Raji (cell line): ENCODE data around the gene HEXD.

Experiments
- POLR2A ChIP-seq: IDR thresholded peaks from 2 replicates; pipeline ENCODE4 v1.6.1; 2011; ENCODE audit warnings: low read depth, low read length, control low read depth; ENCODE audit not compliant: insufficient read depth

HEXD gene

DNA sequence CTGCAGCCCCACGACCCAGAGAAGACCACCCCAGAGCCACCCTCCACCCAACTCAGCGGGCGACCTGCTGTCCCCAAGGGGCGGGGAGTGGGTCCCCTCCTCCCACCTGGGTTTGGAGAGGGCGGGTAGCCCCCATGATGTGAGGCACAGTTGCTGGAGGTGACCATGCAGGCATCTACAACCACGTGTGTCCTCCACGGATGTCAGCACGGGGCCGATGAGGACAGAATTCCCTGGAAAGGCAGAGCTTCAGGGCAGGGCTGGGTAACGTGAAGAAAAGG lies 39.5 kb upstream of the HEXD start:
- no peak for TF ChIP-seq POLR2A

DNA sequence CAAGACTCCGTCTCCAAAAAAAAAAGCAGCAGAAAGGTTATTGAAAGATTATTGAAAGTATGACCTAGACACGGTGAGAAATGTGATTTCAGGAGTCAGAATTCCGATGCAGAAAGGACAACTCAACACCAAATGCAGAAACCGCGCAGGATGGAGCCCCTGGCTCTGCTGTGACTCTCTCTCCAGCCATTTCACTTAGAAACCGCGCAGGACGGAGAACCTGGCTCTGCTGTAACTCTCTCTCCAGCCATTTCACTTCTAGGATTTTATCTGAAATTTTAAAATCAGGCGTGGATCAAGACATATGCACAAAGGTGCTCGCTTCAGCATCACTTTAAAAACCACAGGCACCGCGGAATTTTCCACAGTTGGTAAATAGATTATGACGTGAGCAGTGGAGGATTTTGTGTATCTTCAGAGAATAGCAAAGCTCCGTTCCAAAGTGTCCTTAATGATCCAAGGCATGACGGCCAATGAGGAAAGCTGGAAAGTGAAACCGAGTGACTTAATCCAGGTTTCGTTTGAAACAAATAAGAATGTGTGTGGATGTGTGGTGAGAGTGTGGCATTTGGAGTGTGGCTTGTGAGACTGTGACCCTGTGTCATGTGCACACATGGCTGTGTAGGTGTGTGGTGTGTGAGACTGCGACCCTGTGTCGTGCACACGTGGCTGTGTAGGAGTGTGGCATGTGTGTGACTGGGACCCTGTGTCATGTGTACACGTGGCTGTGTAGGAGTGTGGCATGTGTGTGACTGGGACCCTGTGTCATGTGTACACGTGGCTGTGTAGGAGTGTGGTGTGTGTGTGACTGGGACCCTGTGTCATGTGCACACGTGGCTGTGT lies 37.1 kb upstream of the HEXD start:
- no peak for TF ChIP-seq POLR2A

DNA sequence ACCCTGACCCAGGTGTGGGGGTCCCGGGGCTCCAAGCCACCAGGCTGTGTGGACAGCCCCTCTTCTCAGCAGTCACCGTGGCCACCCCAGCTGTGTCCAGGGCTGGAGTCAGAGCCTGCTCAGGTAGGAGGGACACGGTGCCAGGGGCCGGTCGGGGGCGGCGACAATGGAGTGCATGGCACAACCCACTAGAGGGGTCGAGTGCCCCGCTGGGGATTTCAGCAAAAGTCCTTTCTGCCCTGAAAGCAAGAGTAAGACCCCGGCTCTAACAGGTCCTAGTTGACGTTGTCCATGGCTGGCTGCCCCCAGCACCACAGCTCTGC lies 35.3 kb upstream of the HEXD start:
- no peak for TF ChIP-seq POLR2A

DNA sequence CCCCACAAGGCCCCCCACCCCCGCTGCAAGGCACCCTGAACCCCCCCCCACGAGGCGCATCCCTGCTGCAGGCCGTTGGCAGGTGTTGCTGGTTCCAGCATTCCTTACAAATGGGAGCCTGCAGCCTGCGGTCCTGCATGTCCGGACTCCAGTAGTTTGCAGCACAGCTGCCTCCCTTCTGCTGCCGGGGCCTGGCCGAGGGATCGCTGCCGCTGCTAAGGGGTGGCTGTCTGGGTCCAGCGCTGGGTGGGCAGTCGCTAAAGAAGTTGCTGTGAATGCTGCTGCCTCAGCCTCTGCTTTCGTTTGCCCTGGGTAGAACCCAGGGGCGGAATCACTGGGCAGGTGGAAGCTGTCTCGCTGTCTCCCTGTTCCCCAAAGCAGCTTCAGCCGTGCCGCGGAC lies 34.7 kb upstream of the HEXD start:
- TF ChIP-seq POLR2A: no peak

DNA sequence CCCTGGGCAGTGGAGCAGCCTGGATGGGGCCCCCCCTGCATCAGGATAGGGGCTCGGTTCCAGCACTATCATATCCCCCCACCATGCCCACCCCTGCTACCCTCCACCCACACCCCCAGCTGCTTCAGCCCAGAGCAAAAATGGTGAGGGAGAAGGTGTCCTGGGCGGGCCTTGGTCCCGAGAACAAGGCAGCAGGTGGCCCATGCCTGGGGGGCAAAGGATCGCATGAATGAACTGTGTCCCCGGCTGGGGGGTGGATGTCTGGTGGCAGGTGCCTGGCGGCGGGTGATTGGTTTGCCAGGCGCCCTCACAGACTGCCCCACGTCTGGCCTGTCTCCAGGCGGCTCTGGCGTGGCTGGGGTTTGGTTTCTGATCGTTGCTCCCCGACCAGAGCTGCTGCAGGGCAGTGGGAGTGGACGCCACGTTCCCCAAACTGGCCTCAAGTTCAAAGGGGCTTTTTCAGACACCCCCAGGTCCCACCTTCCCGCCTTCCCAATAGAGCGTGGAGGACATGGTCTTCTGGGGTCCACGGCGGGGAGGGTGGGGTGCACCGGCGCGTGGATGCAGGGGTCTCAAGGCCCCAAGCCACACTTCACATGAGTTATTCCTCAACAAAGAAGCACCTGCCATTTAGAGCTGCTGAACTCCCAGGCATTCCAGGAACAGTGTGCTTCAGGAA lies 34.0 kb upstream of the HEXD start:
- no peak for TF ChIP-seq POLR2A

DNA sequence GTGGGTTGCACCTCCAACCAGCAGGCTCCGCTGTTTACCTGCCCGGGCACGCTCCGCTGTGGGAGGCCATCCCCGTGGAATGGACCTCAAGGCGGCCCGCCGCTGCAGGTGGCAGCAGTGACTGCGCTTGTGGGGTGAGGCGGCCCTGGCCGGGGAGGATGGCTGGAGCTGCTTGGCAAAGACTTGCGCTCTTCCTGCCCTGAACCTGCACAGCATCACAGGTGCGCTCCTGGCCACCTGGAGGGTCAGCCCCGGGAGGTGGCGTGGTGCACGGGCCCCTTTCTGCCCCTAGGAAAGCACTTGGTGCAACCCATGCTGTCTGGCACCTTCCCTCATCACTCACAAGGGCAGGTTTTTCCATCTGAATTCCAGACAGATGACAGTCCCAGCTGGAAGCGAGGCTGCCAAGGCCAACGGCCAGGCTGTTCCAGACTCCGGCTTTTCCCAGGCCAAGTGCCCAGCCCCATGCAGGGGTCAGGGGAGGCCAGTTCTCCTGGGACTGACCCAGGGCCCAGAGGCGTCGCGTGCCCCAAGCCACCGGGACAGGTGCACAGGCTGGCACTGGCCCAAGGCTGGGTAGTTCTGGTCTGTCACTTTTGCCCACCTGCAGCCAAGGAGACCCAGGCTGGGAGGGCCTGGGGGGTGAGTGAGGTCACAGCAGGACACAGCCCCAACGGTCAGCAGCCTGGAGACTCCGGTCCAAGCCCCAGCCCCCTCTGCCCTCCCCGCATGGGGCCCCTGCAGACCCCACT lies 33.2 kb upstream of the HEXD start:
- TF ChIP-seq POLR2A: no peak

DNA sequence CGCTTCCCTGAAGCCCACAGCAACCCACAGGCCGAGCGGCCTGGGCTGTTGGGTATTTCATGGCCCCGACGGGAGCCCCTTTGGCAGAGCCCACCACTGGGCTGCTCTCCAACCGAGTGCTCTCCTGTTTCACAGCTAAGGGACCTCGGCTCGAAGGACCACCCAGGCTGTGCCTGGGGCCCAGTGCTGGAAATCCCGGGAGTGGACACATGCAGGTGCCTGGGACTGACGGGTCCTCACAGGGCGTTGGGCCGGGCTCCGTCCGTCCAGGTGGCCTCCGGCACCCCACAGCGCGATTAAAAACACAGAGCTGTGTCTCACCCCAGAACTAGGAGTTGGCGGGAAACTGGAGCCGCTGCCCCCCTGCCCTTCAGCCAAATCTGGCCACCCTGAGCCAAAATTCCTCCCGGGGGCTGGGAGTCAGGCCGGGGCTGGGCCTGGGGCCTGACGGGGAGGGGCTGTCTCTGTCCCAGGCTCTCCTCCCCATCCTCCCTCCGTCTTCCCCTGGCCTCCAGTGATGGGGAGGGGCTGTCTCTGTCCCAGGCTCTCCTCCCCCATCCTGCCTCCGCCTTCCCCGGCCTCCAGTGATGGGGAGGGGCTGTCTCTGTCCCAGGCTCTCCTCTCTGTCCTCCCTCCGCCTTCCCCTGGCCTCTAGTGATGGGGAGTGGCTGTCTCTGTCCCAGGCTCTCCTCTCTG lies 32.4 kb upstream of the HEXD start:
- TF ChIP-seq POLR2A: no peak

DNA sequence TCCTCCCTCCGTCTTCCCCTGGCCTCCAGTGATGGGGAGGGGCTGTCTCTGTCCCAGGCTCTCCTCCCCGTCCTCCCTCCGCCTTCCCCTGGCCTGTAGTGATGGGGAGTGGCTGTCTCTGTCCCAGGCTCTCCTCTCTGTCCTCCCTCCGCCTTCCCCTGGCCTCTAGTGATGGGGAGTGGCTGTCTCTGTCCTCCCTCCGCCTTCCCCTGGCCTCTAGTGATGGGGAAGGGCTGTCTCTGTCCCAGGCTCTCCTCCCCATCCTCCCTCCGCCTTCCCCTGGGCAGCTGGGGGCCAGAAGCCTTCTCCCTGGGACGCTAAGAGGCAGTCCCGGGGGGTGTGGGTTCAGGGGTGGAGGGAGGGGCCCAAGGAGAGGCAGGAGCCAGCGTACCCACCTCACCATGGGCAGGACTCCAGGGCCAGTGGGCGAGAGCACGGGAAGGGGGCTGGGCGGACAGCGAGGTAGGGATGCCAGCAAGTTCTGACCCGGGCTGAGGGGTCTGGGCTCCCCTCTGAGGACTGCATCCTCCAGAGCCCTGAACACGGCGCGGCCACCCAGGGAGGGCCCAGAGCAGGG lies 31.8 kb upstream of the HEXD start:
- no peak for TF ChIP-seq POLR2A

DNA sequence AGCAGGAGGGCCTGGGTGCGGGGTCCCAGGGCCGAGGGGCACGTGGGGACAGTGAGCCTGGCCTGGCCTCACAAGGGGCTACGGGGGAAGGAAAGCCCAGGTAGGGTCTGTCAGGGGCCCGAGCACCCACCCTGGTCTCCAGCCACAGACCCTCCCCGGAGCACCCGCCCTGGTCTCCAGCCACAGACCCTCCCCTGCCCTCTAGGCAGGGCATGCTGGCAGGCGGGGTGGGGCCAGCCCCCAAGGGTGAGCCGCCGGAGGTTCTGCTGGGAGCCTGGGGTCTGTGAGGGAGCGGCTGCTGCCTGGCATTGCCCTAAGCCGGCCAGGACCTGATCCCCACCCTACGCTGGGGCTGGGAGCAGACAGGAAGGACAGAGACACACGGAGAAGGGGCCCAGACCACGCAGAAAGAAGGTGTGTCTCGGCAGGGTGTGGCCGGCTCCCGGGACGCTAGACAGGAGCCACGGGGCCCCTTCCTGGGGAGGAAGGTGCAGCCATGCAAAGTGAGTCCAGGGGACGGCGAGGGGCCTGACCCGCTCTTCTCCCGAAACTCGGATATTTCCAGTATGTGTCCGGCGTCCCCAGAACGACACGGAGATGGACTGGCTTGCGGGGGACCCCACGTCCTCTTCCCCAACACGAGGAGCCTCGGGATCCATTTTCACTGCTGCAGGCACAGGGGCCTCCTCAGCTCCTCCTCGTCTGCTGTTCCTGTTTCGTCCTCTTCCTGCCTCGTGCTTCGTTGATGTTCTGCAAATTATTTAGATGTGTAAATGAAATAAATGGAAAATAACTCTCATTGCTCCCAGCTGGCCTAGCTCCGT lies 31.1 kb upstream of the HEXD start:
- TF ChIP-seq POLR2A: no peak

DNA sequence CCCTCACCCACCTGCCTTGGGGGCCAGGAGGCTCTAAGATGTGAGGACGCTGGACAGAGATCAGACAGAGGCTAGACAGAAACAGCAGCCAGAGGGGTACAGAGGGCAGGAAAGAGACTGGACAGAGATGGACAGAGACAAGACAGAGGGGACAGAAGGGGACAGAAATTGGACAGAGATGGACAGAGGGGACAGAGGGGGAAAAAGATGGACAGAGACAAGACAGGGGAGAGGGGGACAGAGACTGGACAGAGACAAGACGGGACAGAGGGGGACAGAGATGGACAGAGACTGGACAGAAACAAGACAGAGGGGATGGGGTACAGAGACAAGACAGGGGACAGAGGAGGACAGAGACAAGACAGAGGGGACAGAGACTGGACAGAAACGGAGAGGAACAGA lies 30.4 kb upstream of the HEXD start:
- TF ChIP-seq POLR2A: no peak

DNA sequence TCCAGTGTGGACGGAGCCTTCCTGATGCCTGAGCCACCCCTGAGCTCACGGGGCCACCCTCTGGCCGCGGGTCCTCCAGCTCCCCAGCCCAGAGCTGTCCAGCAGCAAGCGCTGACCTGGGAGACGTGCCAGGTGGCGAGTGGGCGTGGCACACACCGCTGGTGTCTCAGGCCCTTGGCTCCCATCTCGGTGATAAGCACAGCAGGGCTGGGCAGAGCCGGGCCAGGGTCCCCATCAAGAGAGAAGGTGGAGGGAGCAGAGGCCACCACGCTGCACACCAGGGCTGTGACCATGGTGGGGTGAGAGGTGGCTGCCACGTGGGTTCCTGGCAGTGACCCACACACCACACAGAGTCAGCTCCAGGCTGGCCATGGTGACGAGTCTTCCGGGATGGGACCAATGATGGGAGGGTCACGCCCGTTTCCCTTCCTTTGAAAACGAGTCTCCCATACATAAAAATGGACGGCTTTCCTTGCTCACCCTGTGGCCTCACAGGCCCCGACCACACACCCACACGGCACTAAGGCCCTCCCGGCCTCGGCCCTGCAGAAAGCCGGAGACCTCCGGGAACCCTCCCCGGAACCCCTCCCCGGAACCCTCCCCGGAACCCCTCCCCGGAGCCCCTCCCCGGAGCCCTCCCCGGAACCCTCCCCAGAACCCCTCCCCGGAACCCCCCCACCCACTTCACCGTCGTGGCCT lies 29.8 kb upstream of the HEXD start:
- no peak for TF ChIP-seq POLR2A

DNA sequence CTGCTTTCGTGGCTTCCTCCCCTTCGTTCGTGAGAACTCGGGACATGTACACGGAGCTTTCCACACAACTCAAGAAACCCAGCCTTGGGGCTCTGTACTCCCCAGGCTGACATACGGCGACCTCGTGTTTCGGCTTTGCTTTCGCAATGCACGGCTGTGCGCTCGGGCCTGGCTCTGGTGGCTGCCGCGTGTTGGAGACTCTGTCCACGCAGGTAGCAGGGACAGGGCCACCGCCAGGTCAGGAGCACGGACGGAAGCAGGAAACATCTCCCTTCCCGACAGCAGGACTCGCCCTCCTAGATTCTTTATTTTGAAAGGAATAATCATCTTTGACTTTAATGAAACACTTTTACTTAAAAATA lies 29.2 kb upstream of the HEXD start:
- TF ChIP-seq POLR2A: no peak

DNA sequence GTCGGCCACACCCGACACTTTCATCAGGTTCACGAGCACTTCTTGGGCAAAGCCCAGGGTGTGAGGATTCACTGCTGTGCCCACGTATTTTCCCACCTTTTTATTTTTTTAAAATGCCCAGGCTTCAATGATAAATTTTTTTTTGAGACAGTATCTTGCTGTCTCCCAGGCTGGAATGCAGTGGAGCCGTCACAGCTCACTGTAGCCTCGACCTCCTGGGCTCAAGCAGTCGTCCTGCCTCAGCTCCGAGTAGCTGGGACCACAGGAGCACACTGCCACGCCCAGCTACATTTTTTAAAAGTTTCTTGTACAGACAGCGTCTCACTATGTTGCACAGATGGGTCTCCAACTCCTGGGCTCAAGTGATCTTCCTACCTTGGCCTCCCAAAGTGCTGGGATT lies 28.8 kb upstream of the HEXD start:
- no peak for TF ChIP-seq POLR2A

DNA sequence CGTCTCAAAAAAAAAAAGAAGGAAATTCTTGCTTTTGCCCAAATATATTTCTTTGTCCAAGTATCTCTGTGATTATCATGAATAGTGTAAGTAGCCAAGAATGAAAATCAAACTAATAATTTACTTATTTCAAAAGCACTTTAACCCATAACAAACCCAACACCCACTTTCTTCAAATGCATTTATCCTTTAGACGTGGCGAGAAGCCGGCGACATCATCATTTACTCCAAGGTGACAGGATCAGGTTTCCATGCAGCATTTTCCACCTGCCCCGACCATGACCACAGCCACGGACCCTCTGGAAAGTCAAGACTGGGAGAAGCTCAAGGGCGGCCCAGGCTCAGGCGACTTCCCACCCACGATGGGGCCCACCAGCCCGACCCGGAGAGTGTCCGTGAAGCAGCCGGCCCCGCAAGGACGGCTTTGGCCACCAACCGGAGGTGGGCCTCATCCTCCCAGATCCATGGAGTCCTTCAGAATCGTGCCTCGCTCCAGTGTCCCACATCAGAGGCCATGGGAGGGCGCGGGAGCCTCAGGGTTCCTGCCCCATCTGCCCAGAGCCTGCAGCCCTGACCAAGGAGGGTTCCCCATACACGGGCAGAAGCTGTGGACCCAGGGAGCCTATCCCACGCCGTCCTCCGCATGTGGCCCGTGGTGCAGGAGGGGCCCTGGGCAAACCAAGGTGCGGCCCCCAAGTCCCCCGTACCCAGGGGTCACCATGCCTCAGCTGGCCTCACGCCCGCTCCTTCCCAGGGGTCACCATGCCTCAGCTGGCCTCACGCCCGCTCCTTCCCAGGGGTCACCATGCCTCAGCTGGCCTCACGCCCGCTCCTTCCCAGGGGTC lies 27.9 kb upstream of the HEXD start:
- no peak for TF ChIP-seq POLR2A
